Prostate gland (tissue), 2 donors: Measurements from ENCODE around the gene PTPA.

Experiments used
- CTCF ChIP-seq, 4 experiments: fragments of 200-600 bp in 2 of 4; fragments of 450-650 bp in 2 of 4; sonication (generic) in 2 of 4; IDR thresholded peaks; 1 replicate in 3 of 4; 2 replicates in 1 of 4; pipeline ENCODE4 v1.5.1; 2016 to 2019; ENCODE audit warnings: antibody characterized with exemption in 4 of 4, mild to moderate bottlenecking in 2 of 4, moderate library complexity in 2 of 4
- POLR2A ChIP-seq: fragments of 450-650 bp; IDR thresholded peaks from one replicate; pipeline ENCODE4 v1.6.1; 2016; ENCODE audit warnings: antibody characterized with exemption, mild to moderate bottlenecking
- POLR2AphosphoS5 ChIP-seq: sonication (generic); formaldehyde crosslinking; IDR thresholded peaks from one replicate; pipeline ENCODE4 v1.6.1; 2017; ENCODE audit warnings: antibody characterized with exemption

- TF ChIP-seq CTCF (IDR thresholded peaks at IDR 0.05) (no peak), POLR2A (no peak), POLR2AphosphoS5 (no peak)
Measured at GRCh38 chr9:129102095-129102525, 9.1 kb upstream of the PTPA start.
